Heart left ventricle (tissue), 13 donors: ENCODE data around the gene PATE2.

ENCODE experiments used
- POLR2A ChIP-seq, 2 donors: fragments of 450-650 bp; IDR thresholded peaks; one replicate each; pipeline ENCODE4 v1.6.1; 2017; ENCODE audit warnings: antibody characterized with exemption in 2 of 2, mild to moderate bottlenecking in 2 of 2, moderate library complexity in 2 of 2
- TF ChIP-seq, protein P1 (sequence below), 12 donors: fragments of 200-600 bp; sonication (generic) in 4 of 12; IDR thresholded peaks; one replicate each; pipeline versions ENCODE4 v1.5.0 to v1.8.0; 2018 to 2022; ENCODE audit warnings: antibody characterized with exemption in 12 of 12, mild to moderate bottlenecking in 5 of 12
- donor health status: ischemic (EF 13 %, LVEDD 7.1; RV severe dilation, severe dysfunction).
- donor health status: DM: no; HTN: yes; CAD: no.
- donor health status: DM: no; HTN: no; CAD: no.
- donor health status: ischemic (EF 25% LVEDD 6.9; RV normal size, moderate dysfunction).
- donor health status: ischemic (EF 25% LVEDD 5.7; RV mildly dilated, moderate dysfunction).
- donor health status: ischemic (EF 35%, LVEDD 5.7; RV mildly dilated, moderate dysfunction).
- donor health status: nonischemic (EF 11% LVEDD 7.7; RV severe dilation, severe dysfunction).
- donor health status: DM: yes; HTN: yes; CAD: no.
- donor health status: PGD.
- donor health status: ischemic (EF 29% LVEDD 5.4; RV normal size, mild dysfunction).
- donor health status: nonischemic (EF 23%, LVEDD 6.1; RV moderate dilation, normal function).

DNA sequence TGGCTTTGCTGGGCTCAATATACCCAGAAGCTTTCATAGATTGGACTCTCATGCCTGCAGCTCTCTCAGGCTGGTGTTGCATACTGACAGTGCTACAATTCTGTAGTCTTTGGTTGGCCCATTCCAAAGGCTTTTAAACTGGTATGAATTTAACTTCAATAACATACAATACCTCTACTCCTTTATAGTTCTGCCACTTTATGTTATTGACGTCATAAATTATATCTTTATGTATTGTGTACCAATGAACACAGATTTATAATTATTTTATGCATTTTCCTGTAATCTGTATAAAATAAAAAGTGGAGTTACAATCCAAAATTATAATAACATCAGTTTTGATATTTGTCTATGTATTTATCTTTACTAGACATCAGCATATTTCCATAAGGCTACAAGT lies 16.2 kb downstream of the PATE2 start:
- TF ChIP-seq, protein P1, sequence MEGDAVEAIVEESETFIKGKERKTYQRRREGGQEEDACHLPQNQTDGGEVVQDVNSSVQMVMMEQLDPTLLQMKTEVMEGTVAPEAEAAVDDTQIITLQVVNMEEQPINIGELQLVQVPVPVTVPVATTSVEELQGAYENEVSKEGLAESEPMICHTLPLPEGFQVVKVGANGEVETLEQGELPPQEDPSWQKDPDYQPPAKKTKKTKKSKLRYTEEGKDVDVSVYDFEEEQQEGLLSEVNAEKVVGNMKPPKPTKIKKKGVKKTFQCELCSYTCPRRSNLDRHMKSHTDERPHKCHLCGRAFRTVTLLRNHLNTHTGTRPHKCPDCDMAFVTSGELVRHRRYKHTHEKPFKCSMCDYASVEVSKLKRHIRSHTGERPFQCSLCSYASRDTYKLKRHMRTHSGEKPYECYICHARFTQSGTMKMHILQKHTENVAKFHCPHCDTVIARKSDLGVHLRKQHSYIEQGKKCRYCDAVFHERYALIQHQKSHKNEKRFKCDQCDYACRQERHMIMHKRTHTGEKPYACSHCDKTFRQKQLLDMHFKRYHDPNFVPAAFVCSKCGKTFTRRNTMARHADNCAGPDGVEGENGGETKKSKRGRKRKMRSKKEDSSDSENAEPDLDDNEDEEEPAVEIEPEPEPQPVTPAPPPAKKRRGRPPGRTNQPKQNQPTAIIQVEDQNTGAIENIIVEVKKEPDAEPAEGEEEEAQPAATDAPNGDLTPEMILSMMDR (IDR thresholded peaks at IDR 0.05) = no peak
- no peak for TF ChIP-seq POLR2A (IDR thresholded peaks at IDR 0.05)
